Measurements from ENCODE around the gene TMEM38A.
"Not testable (repeated sequence)": the region's sequence is repeated elsewhere in the genome, so short reads cannot be mapped to it uniquely, and the experiment has no call there.

TMEM38A gene

GRCh38 chr19:16626796-16627192 lies 34.1 kb upstream of the TMEM38A start:
- H3K4me1 Mint-ChIP-seq: peaks cover 46% of the 10 kb centered on the region
- peaks cover 32% of the 10 kb centered on the region for H3K36me3 Mint-ChIP-seq (ENCODE audit: low read depth)
- peak; percentile 26 for DNase-seq
- no peak for ATAC-seq
- peaks cover 2% of the 10 kb centered on the region for H3K27me3 Mint-ChIP-seq
- H3K27ac Mint-ChIP-seq: peak overlapping the region; percentile 86
- no peaks in the 10 kb centered on the region for H3K9me3 Mint-ChIP-seq
- peak overlapping the region; percentile 96 for H3K4me3 Mint-ChIP-seq

- peaks cover 2% of the 10 kb centered on the region for H3K27me3 Mint-ChIP-seq
- H3K27ac Mint-ChIP-seq: peak overlapping the region; percentile 86
- H3K4me1 Mint-ChIP-seq: peaks cover 43% of the 10 kb centered on the region
- H3K36me3 Mint-ChIP-seq (ENCODE audit: low read depth): peaks cover 32% of the 10 kb centered on the region
- H3K4me3 Mint-ChIP-seq: peak overlapping the region; percentile 96
- ATAC-seq: no peak
- H3K9me3 Mint-ChIP-seq: no peaks in the 10 kb centered on the region
- DNase-seq: peak; percentile 16
These were observed 33.6 kb upstream of the TMEM38A start for GRCh38 chr19:16627193-16627927.

GRCh38 chr19:16627928-16628182 lies 33.1 kb upstream of the TMEM38A start:
- Mint-ChIP-seq H3K4me3 (peak overlapping the region; percentile 96), H3K27me3 (peaks cover 2% of the 10 kb centered on the region), H3K36me3 (ENCODE audit: low read depth) (peaks cover 34% of the 10 kb centered on the region), H3K27ac (peak overlapping the region; percentile 98), H3K9me3 (no peaks in the 10 kb centered on the region), H3K4me1 (peaks cover 43% of the 10 kb centered on the region)
- ATAC-seq: peak; percentile 4
- DNase-seq: no peak

- H3K27ac Mint-ChIP-seq: peak within 1 kb of the TSS; percentile 98
- H3K27me3 Mint-ChIP-seq: peaks cover 2% of the 10 kb centered on the region
- peaks cover 31% of the 10 kb centered on the region for H3K36me3 Mint-ChIP-seq (ENCODE audit: low read depth)
- H3K9me3 Mint-ChIP-seq: no peaks in the 10 kb centered on the region
- DNase-seq (peak; percentile 97), ATAC-seq (peak; percentile 91)
- H3K4me1 Mint-ChIP-seq: peaks cover 40% of the 10 kb centered on the region
- peak within 1 kb of the TSS; percentile 96 for H3K4me3 Mint-ChIP-seq
These were observed 32.6 kb upstream of the TMEM38A start, which contains the start of gene MED26 for GRCh38 chr19:16628183-16628983. TSS of gene MED26 (minus strand) at chr19:16628204. CDS start at chr19:16627943, 261 bp downstream.

- Mint-ChIP-seq H3K27ac (peak overlapping the region; percentile 98), H3K9me3 (no peaks in the 10 kb centered on the region), H3K27me3 (peaks cover 2% of the 10 kb centered on the region), H3K36me3 (ENCODE audit: low read depth) (peaks cover 28% of the 10 kb centered on the region), H3K4me3 (peak overlapping the region; percentile 96), H3K4me1 (peaks cover 35% of the 10 kb centered on the region)
- DNase-seq (peak; percentile 7), ATAC-seq (peak; percentile 12)
These were observed 31.8 kb upstream of the TMEM38A start for GRCh38 chr19:16628984-16629691.

GRCh38 chr19:16631465-16631864 lies 29.5 kb upstream of the TMEM38A start:
- DNase-seq (no peak), ATAC-seq (no peak)
- peaks cover 16% of the 10 kb centered on the region for H3K36me3 Mint-ChIP-seq (ENCODE audit: low read depth)
- no peak overlapping the region for H3K4me3 Mint-ChIP-seq
- H3K27me3 Mint-ChIP-seq: peaks cover 2% of the 10 kb centered on the region
- peaks cover 15% of the 10 kb centered on the region for H3K4me1 Mint-ChIP-seq
- peak overlapping the region; percentile 22 for H3K27ac Mint-ChIP-seq
- no peaks in the 10 kb centered on the region for H3K9me3 Mint-ChIP-seq

- Mint-ChIP-seq H3K9me3 (no peaks in the 10 kb centered on the region), H3K27ac (no peak overlapping the region), H3K4me3 (no peak overlapping the region), H3K27me3 (no peaks in the 10 kb centered on the region), H3K4me1 (peaks cover 13% of the 10 kb centered on the region), H3K36me3 (ENCODE audit: low read depth) (peaks cover 27% of the 10 kb centered on the region)
- ATAC-seq (no peak), DNase-seq (no peak)
These were observed 23.4 kb upstream of the TMEM38A start for GRCh38 chr19:16637535-16637934.

- peaks cover 13% of the 10 kb centered on the region for H3K4me1 Mint-ChIP-seq
- peaks cover 33% of the 10 kb centered on the region for H3K36me3 Mint-ChIP-seq (ENCODE audit: low read depth)
- H3K4me3 Mint-ChIP-seq: no peak overlapping the region
- H3K27me3 Mint-ChIP-seq: no peaks in the 10 kb centered on the region
- DNase-seq: no peak
- no peaks in the 10 kb centered on the region for H3K9me3 Mint-ChIP-seq
- peak overlapping the region; percentile 57 for H3K27ac Mint-ChIP-seq
- ATAC-seq: no peak
These were observed 22.3 kb upstream of the TMEM38A start for GRCh38 chr19:16638666-16639065.

- DNase-seq (no peak), ATAC-seq (no peak)
- Mint-ChIP-seq H3K4me1 (peaks cover 13% of the 10 kb centered on the region), H3K27ac (no peak overlapping the region), H3K4me3 (no peak overlapping the region), H3K36me3 (ENCODE audit: low read depth) (peaks cover 42% of the 10 kb centered on the region), H3K27me3 (no peaks in the 10 kb centered on the region), H3K9me3 (no peaks in the 10 kb centered on the region)
These were observed 20.0 kb upstream of the TMEM38A start for GRCh38 chr19:16640951-16641350.

- DNase-seq: no peak
- Mint-ChIP-seq H3K9me3 (no peaks in the 10 kb centered on the region), H3K27me3 (no peaks in the 10 kb centered on the region), H3K4me1 (peaks cover 13% of the 10 kb centered on the region), H3K4me3 (no peak overlapping the region), H3K27ac (no peak overlapping the region), H3K36me3 (ENCODE audit: low read depth) (peaks cover 40% of the 10 kb centered on the region)
- ATAC-seq: no peak
These were observed 19.2 kb upstream of the TMEM38A start for GRCh38 chr19:16641695-16642094.

GRCh38 chr19:16645140-16645539 lies 15.8 kb upstream of the TMEM38A start:
- Mint-ChIP-seq H3K9me3 (no peaks in the 10 kb centered on the region), H3K27me3 (no peaks in the 10 kb centered on the region), H3K36me3 (ENCODE audit: low read depth) (peaks cover 33% of the 10 kb centered on the region), H3K4me1 (peaks cover 2% of the 10 kb centered on the region), H3K4me3 (no peak overlapping the region), H3K27ac (peak overlapping the region; percentile 15)
- DNase-seq: no peak
- ATAC-seq: no peak

GRCh38 chr19:16649734-16650133 lies 11.2 kb upstream of the TMEM38A start:
- H3K27me3 Mint-ChIP-seq: no peaks in the 10 kb centered on the region
- no peak overlapping the region for H3K27ac Mint-ChIP-seq

GRCh38 chr19:16650821-16651220 lies 10.1 kb upstream of the TMEM38A start:
- H3K27me3 Mint-ChIP-seq: no peaks in the 10 kb centered on the region
- no peak for ATAC-seq
- H3K27ac Mint-ChIP-seq: peak overlapping the region; percentile 12
- H3K4me1 Mint-ChIP-seq: no peaks in the 10 kb centered on the region
- DNase-seq: no peak
- no peaks in the 10 kb centered on the region for H3K9me3 Mint-ChIP-seq
- no peak overlapping the region for H3K4me3 Mint-ChIP-seq
- H3K36me3 Mint-ChIP-seq (ENCODE audit: low read depth): peaks cover 47% of the 10 kb centered on the region

More at GRCh38 chr19:16649734-16650133, 11.2 kb upstream of the TMEM38A start:
- no peaks in the 10 kb centered on the region for H3K9me3 Mint-ChIP-seq
- no peak overlapping the region for H3K4me3 Mint-ChIP-seq
- H3K4me1 Mint-ChIP-seq: no peaks in the 10 kb centered on the region
- ATAC-seq (no peak), DNase-seq (no peak)
- H3K36me3 Mint-ChIP-seq (ENCODE audit: low read depth): peaks cover 46% of the 10 kb centered on the region

- DNase-seq, H3K27me3 Mint-ChIP-seq, H3K4me3 Mint-ChIP-seq, ATAC-seq, H3K4me1 Mint-ChIP-seq, H3K9me3 Mint-ChIP-seq: not testable (repeated sequence)
- peak overlapping the region; percentile 12 for H3K27ac Mint-ChIP-seq
- peaks cover 51% of the 10 kb centered on the region for H3K36me3 Mint-ChIP-seq (ENCODE audit: low read depth)
These were observed 9.3 kb upstream of the TMEM38A start for GRCh38 chr19:16651421-16652188.

All from activated naive CD8-positive, alpha-beta T cell treated with anti-CD3 and anti-CD28 coated beads, Interleukin-2, amount 50 U/mL, for 24 hours (primary cell).